ENCODE data around the gene UCN2. TPM values are rescaled to one million over a fixed set of nuclear protein-coding genes. Genes with fewer than 3 reads are reported as not detected.

UCN2 gene
- total RNA-seq, 2 experiments from 2014 or later, result 0.16 TPM; not detected in 1

- intact Hi-C loops (cut with micrococcal nuclease; ENCODE audit: unreplicated experiment), result loop anchor here (5.0 kb wide), 2 partner anchors 39 to 274 kb away; no protein-coding TSS in a partner anchor
- no peak overlapping the region for H2AFZ ChIP-seq (ENCODE audit: low read length)
- no peaks in the 10 kb centered on the region for H3K4me1 ChIP-seq (ENCODE audit: insufficient read depth, low read length, poor library complexity, severe bottlenecking)
- POLR2A ChIA-PET, result interaction anchor here (0.7 to 1.1 kb wide), 2 partner anchors 10 to 67 kb away, joined by 3 read pairs; no protein-coding TSS in a partner anchor
- no TSS peak for BruUV-seq (replicated peaks)
- no peaks in the 10 kb centered on the region for H3K9me3 ChIP-seq (ENCODE audit: low read length)
- TF ChIP-seq CTCF (conservative IDR thresholded peaks at IDR 0.05; ENCODE audit: low read length), result no peak
- TF ChIP-seq EZH2phosphoT487 (IDR thresholded peaks at IDR 0.05; ENCODE audit: borderline replicate concordance, low read depth, low read length), result no peak
- DNase-seq (ENCODE audit: low spot score), result no peak
- H3K79me2 ChIP-seq (ENCODE audit: insufficient read depth, low read depth, low read length), result no peaks in the 10 kb centered on the region
- H4K20me1 ChIP-seq (ENCODE audit: insufficient read depth, low read length), result no peaks in the 10 kb centered on the region
- H3K4me2 ChIP-seq (ENCODE audit: low read length), result no peak overlapping the region
- no peak overlapping the region for H3K4me3 ChIP-seq (ENCODE audit: low read depth, low read length, poor library complexity, severe bottlenecking)
- CTCF ChIA-PET (ENCODE audit: unreplicated experiment), result no interaction called here
- no peak overlapping the region for H3K27ac ChIP-seq (ENCODE audit: low read depth, low read length, poor library complexity, severe bottlenecking)
- no peaks in the 10 kb centered on the region for H3K9me2 ChIP-seq (ENCODE audit: insufficient read depth, low read length)
- no peaks in the 10 kb centered on the region for H3K36me3 ChIP-seq (ENCODE audit: insufficient read depth, low read length)
These were observed 17.3 kb downstream of the UCN2 start for GRCh38 chr3:48546203-48546829.

- no peaks in the 10 kb centered on the region for H3K79me2 ChIP-seq (ENCODE audit: insufficient read depth, low read depth, low read length)
- H3K36me3 ChIP-seq (ENCODE audit: insufficient read depth, low read length), result no peaks in the 10 kb centered on the region
- no peaks in the 10 kb centered on the region for H4K20me1 ChIP-seq (ENCODE audit: insufficient read depth, low read length)
- DNase-seq (ENCODE audit: low spot score), result no peak
- no peaks in the 10 kb centered on the region for H3K9me2 ChIP-seq (ENCODE audit: insufficient read depth, low read length)
- no peaks in the 10 kb centered on the region for H3K9me3 ChIP-seq (ENCODE audit: low read length)
- H2AFZ ChIP-seq (ENCODE audit: low read length), result no peak overlapping the region
- TF ChIP-seq EZH2phosphoT487 (IDR thresholded peaks at IDR 0.05; ENCODE audit: borderline replicate concordance, low read depth, low read length) (no peak), CTCF (conservative IDR thresholded peaks at IDR 0.05; ENCODE audit: low read length) (no peak)
- BruUV-seq (replicated peaks), result no TSS peak
- H3K4me1 ChIP-seq (ENCODE audit: insufficient read depth, low read length, poor library complexity, severe bottlenecking), result no peaks in the 10 kb centered on the region
- intact Hi-C loops (cut with micrococcal nuclease; ENCODE audit: unreplicated experiment), result no loop called here
- H3K4me2 ChIP-seq (ENCODE audit: low read length), result no peak overlapping the region
- ChIA-PET CTCF (ENCODE audit: unreplicated experiment) (no interaction called here), POLR2A (no interaction called here)
- no peak overlapping the region for H3K27ac ChIP-seq (ENCODE audit: low read depth, low read length, poor library complexity, severe bottlenecking)
- H3K4me3 ChIP-seq (ENCODE audit: low read depth, low read length, poor library complexity, severe bottlenecking), result no peak overlapping the region
These were observed 19.4 kb downstream of the UCN2 start for GRCh38 chr3:48544141-48544540.

GRCh38 chr3:48543271-48543866 is 20.2 kb downstream of the UCN2 start:
- no peak overlapping the region for H3K27ac ChIP-seq (ENCODE audit: low read depth, low read length, poor library complexity, severe bottlenecking)
- intact Hi-C loops (cut with micrococcal nuclease; ENCODE audit: unreplicated experiment), result no loop called here
- no peak for TF ChIP-seq CTCF (conservative IDR thresholded peaks at IDR 0.05; ENCODE audit: low read length)
- TF ChIP-seq EZH2phosphoT487 (IDR thresholded peaks at IDR 0.05; ENCODE audit: borderline replicate concordance, low read depth, low read length), result no peak
- H2AFZ ChIP-seq (ENCODE audit: low read length), result no peak overlapping the region
- BruUV-seq (replicated peaks), result no TSS peak
- H3K9me2 ChIP-seq (ENCODE audit: insufficient read depth, low read length), result no peaks in the 10 kb centered on the region
- CTCF ChIA-PET (ENCODE audit: unreplicated experiment), result no interaction called here
- POLR2A ChIA-PET, result no interaction called here
- H3K79me2 ChIP-seq (ENCODE audit: insufficient read depth, low read depth, low read length), result no peaks in the 10 kb centered on the region
- no peak overlapping the region for H3K4me2 ChIP-seq (ENCODE audit: low read length)
- no peaks in the 10 kb centered on the region for H3K4me1 ChIP-seq (ENCODE audit: insufficient read depth, low read length, poor library complexity, severe bottlenecking)
- H3K9me3 ChIP-seq (ENCODE audit: low read length), result no peaks in the 10 kb centered on the region
- no peak for DNase-seq (ENCODE audit: low spot score)
- no peaks in the 10 kb centered on the region for H3K36me3 ChIP-seq (ENCODE audit: insufficient read depth, low read length)
- no peak overlapping the region for H3K4me3 ChIP-seq (ENCODE audit: low read depth, low read length, poor library complexity, severe bottlenecking)
- H4K20me1 ChIP-seq (ENCODE audit: insufficient read depth, low read length), result no peaks in the 10 kb centered on the region

Measured in OCI-LY7 (cell line).